WTC11 (cell line): Measurements from ENCODE around the gene KIF3B. TPM values are rescaled to one million over a fixed set of nuclear protein-coding genes. Genes with fewer than 3 reads are reported as not detected.

Source experiments
- ATAC-seq: fragments of 200-7000 bp; cut with Tn5 transposase; 2 replicates; pipeline ENCODE4 v1.10.0; 2021; ENCODE audit warnings: mild to moderate bottlenecking, moderate library complexity
- CTCF ChIA-PET: fragments of 300-600 bp; sonication (Branson Sonifier 250); formaldehyde crosslinking; loops from one replicate; lab custom pipeline; 2021; ENCODE audit warnings: antibody characterized with exemption; lab: Charles Lee
- POLR2A ChIA-PET: fragments of 350-600 bp; sonication (Branson Sonifier 250); formaldehyde crosslinking; loops from one replicate; lab custom pipeline; 2021; ENCODE audit warnings: antibody characterized with exemption; lab: Charles Lee
- DNase-seq: peaks from one replicate; pipeline ENCODE4 v3.0.0; 2021; ENCODE audit warnings: low spot score
- H3K27ac Mint-ChIP-seq: 2 replicates; pipeline ENCODE4 v1.8.0; 2021; ENCODE audit warnings: mixed read lengths
- H3K27me3 Mint-ChIP-seq: 2 replicates; pipeline ENCODE4 v1.8.0; 2021; ENCODE audit warnings: low read depth, mild to moderate bottlenecking, moderate library complexity, mixed read lengths
- H3K36me3 Mint-ChIP-seq: 2 replicates; pipeline ENCODE4 v1.8.0; 2021; ENCODE audit warnings: mixed read lengths
- H3K4me1 Mint-ChIP-seq: 2 replicates; pipeline ENCODE4 v1.8.0; 2022; ENCODE audit warnings: mixed read lengths
- H3K4me3 Mint-ChIP-seq: 2 replicates; pipeline ENCODE4 v1.8.0; 2021; ENCODE audit warnings: mild to moderate bottlenecking, moderate library complexity, mixed read lengths
- H3K9me3 Mint-ChIP-seq: 2 replicates; pipeline ENCODE4 v1.8.0; 2021; ENCODE audit warnings: mixed read lengths
- CDX4 ChIP-seq: fragments of 250-450 bp; sonication (Bioruptor Pico); IDR thresholded peaks from 2 replicates; pipeline ENCODE4 v1.9.0; 2021; ENCODE audit warnings: moderate library complexity, mild to moderate bottlenecking, inconsistent platforms, borderline replicate concordance
- IRF1 ChIP-seq: sonication (generic); formaldehyde crosslinking; IDR thresholded peaks from 2 replicates; pipeline ENCODE4 v1.8.0; 2023; ENCODE audit warnings: missing genetic modification reagents
- NFATC4 ChIP-seq: fragments of 250-450 bp; sonication (Bioruptor Pico); IDR thresholded peaks from 2 replicates; pipeline ENCODE4 v1.9.0; 2021; ENCODE audit warnings: mild to moderate bottlenecking
- NFE2L1 ChIP-seq: sonication (generic); formaldehyde crosslinking; IDR thresholded peaks from 2 replicates; pipeline ENCODE4 v1.8.1; 2023; ENCODE audit warnings: missing genetic modification reagents
- NR2C2 ChIP-seq: sonication (generic); formaldehyde crosslinking; IDR thresholded peaks from 2 replicates; pipeline ENCODE4 v1.8.0; 2022; ENCODE audit warnings: mild to moderate bottlenecking, missing genetic modification reagents
- NR3C1 ChIP-seq: sonication (generic); formaldehyde crosslinking; conservative IDR thresholded peaks from 2 replicates; pipeline ENCODE4 v1.8.1; 2023; ENCODE audit warnings: low read depth, mild to moderate bottlenecking, missing genetic modification reagents
- OVOL2 ChIP-seq: fragments of 250-450 bp; sonication (Bioruptor Pico); IDR thresholded peaks from 2 replicates; pipeline ENCODE4 v1.9.0; 2021; ENCODE audit warnings: mild to moderate bottlenecking, borderline replicate concordance
- PRRX2 ChIP-seq: fragments of 250-450 bp; sonication (Bioruptor Pico); IDR thresholded peaks from 2 replicates; pipeline ENCODE4 v1.8.0; 2021; ENCODE audit warnings: mild to moderate bottlenecking
- SP1 ChIP-seq: sonication (generic); formaldehyde crosslinking; conservative IDR thresholded peaks from 2 replicates; pipeline ENCODE4 v1.8.1; 2022; ENCODE audit warnings: missing genetic modification reagents
- ZNF263 ChIP-seq: sonication (generic); formaldehyde crosslinking; IDR thresholded peaks from 2 replicates; pipeline ENCODE4 v1.8.1; 2022; ENCODE audit warnings: low read depth, mild to moderate bottlenecking, moderate library complexity, missing genetic modification reagents
- ZNF317 ChIP-seq: sonication (generic); formaldehyde crosslinking; IDR thresholded peaks from 2 replicates; pipeline ENCODE4 v1.8.1; 2023; ENCODE audit warnings: low read depth, mild to moderate bottlenecking, moderate library complexity, missing genetic modification reagents, borderline replicate concordance
- ZNF671 ChIP-seq: fragments of 250-450 bp; sonication (Bioruptor Pico); IDR thresholded peaks from 2 replicates; pipeline ENCODE4 v1.8.0; 2021; ENCODE audit warnings: mild to moderate bottlenecking
- total RNA-seq: library from RNA; stranded (reverse); gene quantifications from 3 replicates; pipeline ENCODE4 v1.2.3, GENCODE V29; 2021
- TF ChIP-seq, protein P1 (sequence below): sonication (generic); formaldehyde crosslinking; IDR thresholded peaks from 2 replicates; pipeline ENCODE4 v1.8.1; 2022; ENCODE audit warnings: low read depth, missing genetic modification reagents, borderline replicate concordance
- TF ChIP-seq, protein P2 (sequence below): sonication (generic); formaldehyde crosslinking; IDR thresholded peaks from 2 replicates; pipeline ENCODE4 v1.8.1; 2022; ENCODE audit warnings: low read depth, mild to moderate bottlenecking, moderate library complexity, missing genetic modification reagents, borderline replicate concordance
- TF ChIP-seq, protein P3 (sequence below): sonication (generic); formaldehyde crosslinking; IDR thresholded peaks from 2 replicates; pipeline ENCODE4 v1.8.1; 2023; ENCODE audit warnings: mild to moderate bottlenecking, missing genetic modification reagents, moderate library complexity
- TF ChIP-seq, protein P4 (sequence below): sonication (generic); formaldehyde crosslinking; IDR thresholded peaks from 2 replicates; pipeline ENCODE4 v1.8.0; 2023; ENCODE audit warnings: mild to moderate bottlenecking, missing genetic modification reagents
- TF ChIP-seq, protein P5 (sequence below): sonication (generic); formaldehyde crosslinking; IDR thresholded peaks from 2 replicates; pipeline ENCODE4 v1.8.1; 2023; ENCODE audit warnings: mild to moderate bottlenecking, missing genetic modification reagents, borderline replicate concordance

Gene KIF3B
- total RNA-seq, 1 experiment from 2014 or later = 21.5 TPM

DNA sequence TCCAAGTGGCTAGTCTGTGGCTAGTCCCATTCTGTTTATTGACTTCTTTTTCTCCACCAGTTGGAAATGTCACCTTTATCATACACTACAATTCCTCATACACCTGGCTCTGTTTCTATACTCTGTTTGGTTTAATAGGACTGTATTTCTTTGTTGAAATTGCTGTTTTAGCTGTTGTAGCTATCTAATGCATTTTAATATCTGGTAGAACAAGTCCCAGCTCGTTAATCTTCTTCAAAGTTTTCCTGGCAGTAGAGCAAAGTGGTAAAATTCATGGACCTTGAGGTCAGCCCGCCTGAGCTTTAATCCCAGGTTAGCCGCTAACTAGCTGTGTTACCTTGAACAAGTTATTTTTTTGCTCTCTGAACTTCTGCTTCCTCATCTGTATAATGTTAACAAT, 70.8 kb downstream of the KIF3B start (continued):
- TF ChIP-seq NFATC4 (CRISPR knock-in tag) = no peak
- no peak for TF ChIP-seq NR3C1 (CRISPR knock-in tag)
- TF ChIP-seq NFE2L1 (CRISPR knock-in tag) = no peak
- TF ChIP-seq, protein P1, sequence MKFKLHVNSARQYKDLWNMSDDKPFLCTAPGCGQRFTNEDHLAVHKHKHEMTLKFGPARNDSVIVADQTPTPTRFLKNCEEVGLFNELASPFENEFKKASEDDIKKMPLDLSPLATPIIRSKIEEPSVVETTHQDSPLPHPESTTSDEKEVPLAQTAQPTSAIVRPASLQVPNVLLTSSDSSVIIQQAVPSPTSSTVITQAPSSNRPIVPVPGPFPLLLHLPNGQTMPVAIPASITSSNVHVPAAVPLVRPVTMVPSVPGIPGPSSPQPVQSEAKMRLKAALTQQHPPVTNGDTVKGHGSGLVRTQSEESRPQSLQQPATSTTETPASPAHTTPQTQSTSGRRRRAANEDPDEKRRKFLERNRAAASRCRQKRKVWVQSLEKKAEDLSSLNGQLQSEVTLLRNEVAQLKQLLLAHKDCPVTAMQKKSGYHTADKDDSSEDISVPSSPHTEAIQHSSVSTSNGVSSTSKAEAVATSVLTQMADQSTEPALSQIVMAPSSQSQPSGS = no peak
- no peak for TF ChIP-seq ZNF263 (CRISPR knock-in tag)
- TF ChIP-seq ZNF671 = no peak
- TF ChIP-seq OVOL2 (CRISPR knock-in tag) = no peak
- no peak for TF ChIP-seq PRRX2
- TF ChIP-seq, protein P2, sequence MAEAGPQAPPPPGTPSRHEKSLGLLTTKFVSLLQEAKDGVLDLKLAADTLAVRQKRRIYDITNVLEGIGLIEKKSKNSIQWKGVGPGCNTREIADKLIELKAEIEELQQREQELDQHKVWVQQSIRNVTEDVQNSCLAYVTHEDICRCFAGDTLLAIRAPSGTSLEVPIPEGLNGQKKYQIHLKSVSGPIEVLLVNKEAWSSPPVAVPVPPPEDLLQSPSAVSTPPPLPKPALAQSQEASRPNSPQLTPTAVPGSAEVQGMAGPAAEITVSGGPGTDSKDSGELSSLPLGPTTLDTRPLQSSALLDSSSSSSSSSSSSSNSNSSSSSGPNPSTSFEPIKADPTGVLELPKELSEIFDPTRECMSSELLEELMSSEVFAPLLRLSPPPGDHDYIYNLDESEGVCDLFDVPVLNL = no peak
- no peak for TF ChIP-seq IRF1
- no peak for TF ChIP-seq CDX4 (CRISPR knock-in tag)

DNA sequence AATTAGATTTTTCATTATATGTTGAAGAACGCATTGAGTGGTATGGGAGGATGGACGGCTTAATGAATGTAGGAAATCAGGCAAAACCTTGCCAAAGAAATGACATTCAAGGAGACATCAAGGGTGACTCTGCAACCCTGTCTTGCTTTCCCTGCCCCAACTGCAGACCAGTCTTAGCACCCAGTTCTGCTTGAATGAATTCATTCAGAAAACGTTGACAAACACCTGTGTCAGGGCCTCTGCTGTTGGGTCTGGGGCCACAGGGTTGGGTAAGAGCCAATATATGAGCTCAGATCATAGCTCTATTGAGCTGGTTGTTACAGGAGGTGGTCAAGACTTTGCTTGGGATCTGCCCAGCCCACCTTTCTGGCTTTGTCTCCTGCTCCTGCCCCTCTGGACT, 73.0 kb downstream of the KIF3B start:
- H3K4me1 Mint-ChIP-seq = no peaks in the 10 kb centered on the region
- no peak overlapping the region for H3K27ac Mint-ChIP-seq
- peaks cover 27% of the 10 kb centered on the region for H3K27me3 Mint-ChIP-seq
- no peak overlapping the region for H3K4me3 Mint-ChIP-seq
- no peaks in the 10 kb centered on the region for H3K9me3 Mint-ChIP-seq
- no peaks in the 10 kb centered on the region for H3K36me3 Mint-ChIP-seq
- no peak for DNase-seq
- CTCF ChIA-PET = no interaction called here
- no peak for ATAC-seq
- POLR2A ChIA-PET = no interaction called here
- TF ChIP-seq, protein P3, sequence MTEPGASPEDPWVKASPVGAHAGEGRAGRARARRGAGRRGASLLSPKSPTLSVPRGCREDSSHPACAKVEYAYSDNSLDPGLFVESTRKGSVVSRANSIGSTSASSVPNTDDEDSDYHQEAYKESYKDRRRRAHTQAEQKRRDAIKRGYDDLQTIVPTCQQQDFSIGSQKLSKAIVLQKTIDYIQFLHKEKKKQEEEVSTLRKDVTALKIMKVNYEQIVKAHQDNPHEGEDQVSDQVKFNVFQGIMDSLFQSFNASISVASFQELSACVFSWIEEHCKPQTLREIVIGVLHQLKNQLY (CRISPR knock-in tag) = no peak
- TF ChIP-seq, protein P4, sequence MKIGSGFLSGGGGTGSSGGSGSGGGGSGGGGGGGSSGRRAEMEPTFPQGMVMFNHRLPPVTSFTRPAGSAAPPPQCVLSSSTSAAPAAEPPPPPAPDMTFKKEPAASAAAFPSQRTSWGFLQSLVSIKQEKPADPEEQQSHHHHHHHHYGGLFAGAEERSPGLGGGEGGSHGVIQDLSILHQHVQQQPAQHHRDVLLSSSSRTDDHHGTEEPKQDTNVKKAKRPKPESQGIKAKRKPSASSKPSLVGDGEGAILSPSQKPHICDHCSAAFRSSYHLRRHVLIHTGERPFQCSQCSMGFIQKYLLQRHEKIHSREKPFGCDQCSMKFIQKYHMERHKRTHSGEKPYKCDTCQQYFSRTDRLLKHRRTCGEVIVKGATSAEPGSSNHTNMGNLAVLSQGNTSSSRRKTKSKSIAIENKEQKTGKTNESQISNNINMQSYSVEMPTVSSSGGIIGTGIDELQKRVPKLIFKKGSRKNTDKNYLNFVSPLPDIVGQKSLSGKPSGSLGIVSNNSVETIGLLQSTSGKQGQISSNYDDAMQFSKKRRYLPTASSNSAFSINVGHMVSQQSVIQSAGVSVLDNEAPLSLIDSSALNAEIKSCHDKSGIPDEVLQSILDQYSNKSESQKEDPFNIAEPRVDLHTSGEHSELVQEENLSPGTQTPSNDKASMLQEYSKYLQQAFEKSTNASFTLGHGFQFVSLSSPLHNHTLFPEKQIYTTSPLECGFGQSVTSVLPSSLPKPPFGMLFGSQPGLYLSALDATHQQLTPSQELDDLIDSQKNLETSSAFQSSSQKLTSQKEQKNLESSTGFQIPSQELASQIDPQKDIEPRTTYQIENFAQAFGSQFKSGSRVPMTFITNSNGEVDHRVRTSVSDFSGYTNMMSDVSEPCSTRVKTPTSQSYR = no peak
- TF ChIP-seq, all 79 proteins: peak for 0

DNA sequence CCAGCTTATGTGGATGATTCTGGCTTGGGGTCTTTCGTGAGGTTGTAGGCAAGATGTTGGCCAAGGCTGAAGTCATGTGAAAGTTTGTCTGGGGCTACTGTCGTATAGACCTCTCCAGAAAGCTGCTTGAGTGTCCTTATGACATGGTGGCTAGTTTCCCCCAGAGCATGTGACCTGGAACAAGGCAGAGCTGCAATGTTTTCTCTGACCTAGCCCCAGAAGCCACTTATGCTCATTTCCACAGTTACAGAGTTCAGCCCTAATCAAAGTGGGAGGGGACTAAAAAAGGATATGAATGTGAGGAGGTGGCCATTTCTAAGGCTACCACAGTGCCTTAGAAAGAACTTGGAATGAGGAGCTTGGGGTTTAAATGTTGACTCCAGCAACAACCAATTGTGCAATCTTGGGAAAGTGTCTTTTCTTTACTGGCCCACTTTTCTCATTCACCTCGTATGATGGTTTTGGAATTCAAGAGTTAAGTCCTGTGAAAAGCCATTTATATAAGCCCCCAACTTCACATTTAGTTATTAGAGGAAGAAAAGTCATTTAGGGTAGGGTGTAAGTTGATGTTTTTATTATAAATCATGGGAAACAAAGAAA, 74.8 kb downstream of the KIF3B start:
- Mint-ChIP-seq H3K27me3 (peaks cover 43% of the 10 kb centered on the region), H3K4me3 (no peak overlapping the region), H3K4me1 (peaks cover 2% of the 10 kb centered on the region), H3K36me3 (no peaks in the 10 kb centered on the region), H3K9me3 (no peaks in the 10 kb centered on the region), H3K27ac (no peak overlapping the region)
- DNase-seq = no peak
- TF ChIP-seq SP1 (CRISPR knock-in tag) (no peak), NR2C2 (CRISPR knock-in tag) (no peak), ZNF317 (CRISPR knock-in tag) (no peak), OVOL2 (CRISPR knock-in tag) (no peak)
- TF ChIP-seq, protein P5, sequence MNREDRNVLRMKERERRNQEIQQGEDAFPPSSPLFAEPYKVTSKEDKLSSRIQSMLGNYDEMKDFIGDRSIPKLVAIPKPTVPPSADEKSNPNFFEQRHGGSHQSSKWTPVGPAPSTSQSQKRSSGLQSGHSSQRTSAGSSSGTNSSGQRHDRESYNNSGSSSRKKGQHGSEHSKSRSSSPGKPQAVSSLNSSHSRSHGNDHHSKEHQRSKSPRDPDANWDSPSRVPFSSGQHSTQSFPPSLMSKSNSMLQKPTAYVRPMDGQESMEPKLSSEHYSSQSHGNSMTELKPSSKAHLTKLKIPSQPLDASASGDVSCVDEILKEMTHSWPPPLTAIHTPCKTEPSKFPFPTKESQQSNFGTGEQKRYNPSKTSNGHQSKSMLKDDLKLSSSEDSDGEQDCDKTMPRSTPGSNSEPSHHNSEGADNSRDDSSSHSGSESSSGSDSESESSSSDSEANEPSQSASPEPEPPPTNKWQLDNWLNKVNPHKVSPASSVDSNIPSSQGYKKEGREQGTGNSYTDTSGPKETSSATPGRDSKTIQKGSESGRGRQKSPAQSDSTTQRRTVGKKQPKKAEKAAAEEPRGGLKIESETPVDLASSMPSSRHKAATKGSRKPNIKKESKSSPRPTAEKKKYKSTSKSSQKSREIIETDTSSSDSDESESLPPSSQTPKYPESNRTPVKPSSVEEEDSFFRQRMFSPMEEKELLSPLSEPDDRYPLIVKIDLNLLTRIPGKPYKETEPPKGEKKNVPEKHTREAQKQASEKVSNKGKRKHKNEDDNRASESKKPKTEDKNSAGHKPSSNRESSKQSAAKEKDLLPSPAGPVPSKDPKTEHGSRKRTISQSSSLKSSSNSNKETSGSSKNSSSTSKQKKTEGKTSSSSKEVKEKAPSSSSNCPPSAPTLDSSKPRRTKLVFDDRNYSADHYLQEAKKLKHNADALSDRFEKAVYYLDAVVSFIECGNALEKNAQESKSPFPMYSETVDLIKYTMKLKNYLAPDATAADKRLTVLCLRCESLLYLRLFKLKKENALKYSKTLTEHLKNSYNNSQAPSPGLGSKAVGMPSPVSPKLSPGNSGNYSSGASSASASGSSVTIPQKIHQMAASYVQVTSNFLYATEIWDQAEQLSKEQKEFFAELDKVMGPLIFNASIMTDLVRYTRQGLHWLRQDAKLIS (CRISPR knock-in tag) = no peak
- ChIA-PET POLR2A (no interaction called here), CTCF (no interaction called here)
- ATAC-seq = no peak
